HG03108 (cell line): Measurements from ENCODE around the gene KIR3DL1.
"Not testable (repeated sequence)": the region's sequence is repeated elsewhere in the genome, so short reads cannot be mapped to it uniquely, and the experiment has no call there.

Experiments
- ATAC-seq: cut with Tn5 transposase; IDR thresholded peaks from one replicate; pipeline ENCODE4 v1.9.1; 2021; ENCODE audit warnings: moderate library complexity; ENCODE audit not compliant: unreplicated experiment

KIR3DL1 gene

DNA sequence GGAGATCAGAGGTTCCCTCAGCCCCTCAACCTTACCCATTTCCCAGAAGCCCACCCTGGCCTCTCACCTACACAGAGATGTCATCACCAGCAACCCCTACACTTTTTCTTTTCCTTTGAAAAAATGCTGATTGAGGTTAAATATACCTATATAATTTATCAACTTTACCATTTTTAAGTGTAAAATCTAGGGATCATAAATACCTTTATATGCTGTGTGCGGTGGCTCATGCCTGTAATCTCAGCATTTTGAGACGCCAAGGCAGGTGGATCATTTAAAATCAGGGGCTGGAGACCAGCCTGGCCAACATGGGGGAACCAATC, 9.8 kb upstream of the KIR3DL1 start:
- no peak for ATAC-seq

DNA sequence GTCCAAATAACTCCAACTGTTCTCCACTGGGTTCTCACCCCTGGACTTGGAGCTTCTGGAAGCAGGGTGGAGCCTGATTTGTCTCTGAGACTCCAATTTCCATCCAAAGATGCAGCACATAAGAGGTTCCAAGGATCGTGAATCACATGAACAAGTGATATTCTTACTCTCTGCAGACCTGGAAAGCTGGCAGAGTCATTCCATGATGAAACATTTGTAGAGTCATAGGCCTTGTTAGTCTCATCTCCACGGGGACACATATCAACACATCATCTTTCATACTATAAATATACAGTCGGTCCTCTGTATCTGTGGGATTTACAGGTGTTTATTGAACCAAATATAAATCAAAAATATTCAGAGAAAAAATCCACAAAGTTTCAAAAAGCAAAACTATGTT, 1.7 kb upstream of the KIR3DL1 start:
- ATAC-seq = not testable (repeated sequence)

DNA sequence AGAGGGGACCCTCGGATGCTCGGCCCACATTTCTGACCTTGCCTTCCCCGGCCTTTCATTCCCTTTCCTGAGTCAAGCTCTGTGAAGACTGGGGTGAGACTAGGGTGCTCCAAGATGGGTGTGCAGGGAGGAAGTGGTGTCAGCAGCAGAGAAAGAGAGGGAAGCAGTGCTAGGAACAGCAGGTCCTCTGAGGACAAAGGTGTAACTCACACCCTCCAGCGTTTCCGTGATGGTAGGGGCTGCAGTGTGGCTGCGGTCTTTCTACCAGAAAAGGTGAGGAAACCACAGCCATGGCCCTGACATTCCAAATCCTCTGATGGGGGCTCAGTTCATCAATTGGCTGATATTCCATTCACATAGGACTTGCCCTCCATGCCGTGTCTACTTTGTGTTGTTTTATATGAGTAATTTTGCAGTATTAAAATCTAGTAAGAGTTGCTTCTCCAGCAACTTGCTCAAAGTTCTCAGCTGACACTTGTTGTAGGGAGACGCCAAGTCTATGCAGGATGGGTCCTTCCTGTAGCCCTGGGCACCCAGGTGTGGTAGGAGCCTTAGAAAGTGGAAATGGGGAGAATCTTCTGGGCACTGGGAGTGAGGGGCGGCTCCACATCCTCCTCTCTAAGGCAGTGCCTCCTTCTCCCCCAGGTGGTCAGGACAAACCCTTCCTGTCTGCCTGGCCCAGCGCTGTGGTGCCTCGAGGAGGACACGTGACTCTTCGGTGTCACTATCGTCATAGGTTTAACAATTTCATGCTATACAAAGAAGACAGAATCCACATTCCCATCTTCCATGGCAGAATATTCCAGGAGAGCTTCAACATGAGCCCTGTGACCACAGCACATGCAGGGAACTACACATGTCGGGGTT, 1.6 kb downstream of the KIR3DL1 start:
- no peak for ATAC-seq

DNA sequence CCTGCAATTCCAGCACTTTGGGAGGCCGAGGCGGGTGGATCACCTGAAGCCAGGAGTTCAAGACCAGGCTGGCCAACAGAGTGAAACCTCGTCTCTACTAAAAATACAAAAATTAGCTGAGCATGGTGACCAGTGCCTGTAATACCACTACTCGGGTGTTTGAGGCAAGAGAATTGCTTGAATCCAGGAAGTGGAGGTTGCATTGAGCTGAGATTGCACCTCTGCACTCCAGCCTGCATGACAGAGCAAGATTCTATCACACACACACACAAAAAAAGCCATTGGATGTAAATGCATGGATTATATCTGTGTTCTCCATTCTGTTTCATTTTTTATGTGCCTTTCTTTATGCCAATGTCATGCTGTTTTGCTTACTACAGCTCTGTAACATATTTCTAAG, 8.1 kb downstream of the KIR3DL1 start:
- not testable (repeated sequence) for ATAC-seq

DNA sequence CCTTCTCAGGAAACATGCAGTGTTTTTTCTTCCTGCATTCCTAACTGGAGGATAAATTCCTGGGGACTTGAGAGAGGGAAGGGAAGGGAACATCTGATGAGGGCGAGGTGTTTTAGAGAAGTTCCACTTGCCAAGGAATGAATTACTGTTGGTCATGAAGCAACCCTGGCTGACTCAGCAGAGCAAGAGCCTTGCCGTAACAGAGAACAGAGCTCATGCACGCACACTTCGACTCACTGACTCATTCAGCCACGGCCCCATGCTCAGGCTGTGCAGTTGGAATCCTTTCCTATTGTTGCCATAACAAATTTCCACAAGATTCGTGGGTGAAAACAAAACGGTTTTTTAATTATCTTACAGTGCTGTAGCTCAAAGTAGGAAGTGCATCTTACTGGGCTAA, 9.1 kb downstream of the KIR3DL1 start:
- ATAC-seq = not testable (repeated sequence)

DNA sequence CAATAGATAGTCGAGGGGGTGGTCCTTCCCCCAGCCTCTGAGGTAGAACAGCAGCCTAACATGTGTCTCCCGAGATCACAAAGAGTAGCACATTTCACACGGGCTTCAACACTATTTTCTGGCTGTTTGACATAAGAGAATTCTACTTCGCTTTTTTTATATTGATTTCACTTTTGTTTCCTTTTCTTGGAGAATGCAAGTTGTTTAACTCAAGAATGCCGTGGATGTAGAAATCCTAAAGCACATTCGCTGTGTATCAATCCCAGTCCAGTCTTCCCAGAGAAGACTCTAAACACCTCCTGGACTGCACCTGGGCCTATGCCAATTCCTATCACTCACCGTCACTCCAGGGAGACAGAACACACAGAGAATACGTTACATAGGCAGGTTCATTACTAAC, 11.8 kb downstream of the KIR3DL1 start:
- not testable (repeated sequence) for ATAC-seq

DNA sequence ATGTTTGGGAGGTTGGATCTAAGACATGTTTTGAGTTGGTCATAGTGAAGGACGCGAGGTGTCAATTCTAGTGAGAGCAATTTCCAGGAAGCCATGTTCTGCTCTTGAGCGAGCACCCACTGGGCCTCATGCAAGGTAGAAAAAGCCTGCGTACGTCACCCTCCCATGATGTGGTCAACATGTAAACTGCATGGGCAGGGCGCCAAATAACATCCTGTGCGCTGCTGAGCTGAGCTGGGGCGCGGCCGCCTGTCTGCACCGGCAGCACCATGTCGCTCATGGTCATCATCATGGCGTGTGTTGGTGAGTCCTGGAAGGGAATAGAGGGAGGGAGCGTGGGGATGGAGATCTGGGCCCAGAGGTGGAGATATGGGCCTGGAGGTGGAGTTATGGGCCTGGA, 16.2 kb downstream of the KIR3DL1 start, which contains the start of gene KIR2DS4:
KIR2DS4 (plus strand) TSS at position 181 of the 400 bp plus-strand sequence.
- not testable (repeated sequence) for ATAC-seq

DNA sequence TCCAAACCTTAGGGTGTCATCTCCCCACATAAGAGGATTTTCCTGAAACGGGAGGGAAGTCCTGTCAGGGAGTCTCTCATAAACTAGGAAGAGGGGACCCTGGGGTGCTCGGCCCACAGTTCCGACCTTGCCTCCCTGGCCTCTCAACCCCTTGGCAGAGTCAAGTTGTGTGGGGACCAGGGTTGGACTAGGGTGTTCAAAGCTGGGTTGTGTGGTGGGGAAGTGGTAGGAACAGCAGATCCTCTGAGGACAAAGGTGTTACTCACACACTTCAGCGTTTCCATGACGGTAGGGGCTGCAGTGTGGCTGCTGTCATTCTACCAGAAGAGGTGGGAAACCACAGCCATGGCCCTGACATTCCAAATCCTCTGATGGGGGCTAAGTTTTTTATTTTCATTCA, 18.9 kb downstream of the KIR3DL1 start:
- not testable (repeated sequence) for ATAC-seq

DNA sequence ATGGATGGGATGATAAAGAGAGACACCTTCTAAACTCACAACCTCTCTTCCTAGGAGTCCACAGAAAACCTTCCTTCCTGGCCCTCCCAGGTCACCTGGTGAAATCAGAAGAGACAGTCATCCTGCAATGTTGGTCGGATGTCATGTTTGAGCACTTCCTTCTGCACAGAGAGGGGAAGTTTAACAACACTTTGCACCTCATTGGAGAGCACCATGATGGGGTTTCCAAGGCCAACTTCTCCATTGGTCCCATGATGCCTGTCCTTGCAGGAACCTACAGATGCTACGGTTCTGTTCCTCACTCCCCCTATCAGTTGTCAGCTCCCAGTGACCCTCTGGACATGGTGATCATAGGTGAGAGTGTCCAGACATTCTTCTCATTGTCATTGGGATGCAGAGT, 21.3 kb downstream of the KIR3DL1 start:
- not testable (repeated sequence) for ATAC-seq

DNA sequence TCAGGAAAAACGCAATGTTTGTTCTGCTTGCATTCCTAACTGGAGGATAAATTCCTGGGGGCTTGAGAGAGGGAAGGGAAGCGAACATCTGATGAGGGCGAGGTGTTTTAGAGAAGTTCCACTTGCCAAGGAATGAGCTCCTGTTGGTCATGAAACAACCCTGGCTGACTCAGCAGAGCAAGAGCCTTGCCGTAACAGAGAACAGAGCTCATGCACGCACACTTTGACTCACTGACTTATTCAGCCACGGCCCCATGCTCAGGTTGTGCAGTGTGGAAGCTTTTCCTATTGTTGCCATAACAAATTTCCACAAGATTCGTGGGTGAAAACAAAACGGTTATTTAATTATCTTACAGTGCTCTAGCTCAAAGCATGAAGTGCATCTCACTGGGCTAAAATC, 26.9 kb downstream of the KIR3DL1 start:
- not testable (repeated sequence) for ATAC-seq

DNA sequence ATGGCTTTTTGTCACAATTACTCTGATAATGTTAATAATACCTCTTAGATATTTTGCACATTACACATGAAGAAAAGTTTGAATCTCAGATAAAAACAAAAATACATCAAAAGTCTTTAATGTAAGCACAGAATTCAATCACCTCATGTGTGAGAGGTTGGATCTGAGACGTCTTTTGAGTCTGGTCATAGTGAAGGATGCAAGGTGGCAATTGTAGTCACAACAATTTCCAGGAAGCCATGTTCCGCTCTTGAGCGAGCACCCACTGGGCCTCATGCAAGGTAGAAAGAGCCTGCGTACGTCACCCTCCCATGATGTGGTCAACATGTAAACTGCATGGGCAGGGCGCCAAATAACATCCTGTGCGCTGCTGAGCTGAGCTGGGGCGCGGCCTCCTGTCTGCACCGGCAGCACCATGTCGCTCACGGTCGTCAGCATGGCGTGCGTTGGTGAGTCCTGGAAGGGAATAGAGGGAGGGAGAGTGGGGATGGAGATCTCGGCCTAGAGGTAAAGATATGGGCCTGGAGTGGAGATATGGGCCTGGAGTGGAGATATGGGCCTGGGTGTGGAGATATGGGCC, 33.9 kb downstream of the KIR3DL1 start, which contains the start of gene KIR3DL2:
KIR3DL2 (plus strand) TSS at position 383 of the 580 bp plus-strand sequence; CDS start at position 416, 33 bp downstream.
- ATAC-seq = not testable (repeated sequence)

DNA sequence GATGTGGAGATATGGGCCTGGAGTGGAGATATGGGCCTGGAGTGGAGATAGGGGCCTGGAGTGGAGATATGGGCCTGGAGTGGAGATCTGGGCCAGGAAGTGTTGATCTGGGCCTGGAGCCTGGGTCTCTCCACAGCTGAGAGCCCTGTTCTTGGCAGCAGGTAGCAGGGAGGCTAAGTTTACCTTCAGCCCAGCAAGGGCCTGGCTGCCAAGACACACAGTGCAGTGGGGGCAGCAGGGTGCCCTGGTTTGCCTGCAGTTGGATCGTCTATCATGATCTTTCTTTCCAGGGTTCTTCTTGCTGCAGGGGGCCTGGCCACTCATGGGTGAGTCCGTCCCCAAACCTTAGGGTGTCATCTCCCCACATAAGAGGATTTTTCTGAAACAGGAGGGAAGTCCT, 34.7 kb downstream of the KIR3DL1 start:
- no peak for ATAC-seq

DNA sequence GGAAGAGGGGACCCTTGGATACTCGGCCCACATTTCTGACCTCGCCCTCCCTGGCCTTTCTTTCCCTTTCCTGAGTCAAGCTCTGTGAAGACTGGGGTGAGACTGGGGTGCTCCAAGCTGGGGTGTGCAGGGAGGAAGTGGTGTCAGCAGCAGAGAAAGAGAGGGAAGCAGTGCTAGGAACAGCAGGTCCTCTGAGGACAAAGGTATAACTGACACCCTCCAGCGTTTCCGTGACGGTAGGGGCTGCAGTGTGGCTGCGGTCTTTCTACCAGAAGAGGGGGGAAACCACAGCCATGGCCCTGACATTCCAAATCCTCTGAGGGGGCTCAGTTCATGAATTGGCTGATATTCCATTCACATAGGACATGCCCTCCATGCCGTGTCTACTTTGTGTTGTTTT, 35.1 kb downstream of the KIR3DL1 start:
- no peak for ATAC-seq

DNA sequence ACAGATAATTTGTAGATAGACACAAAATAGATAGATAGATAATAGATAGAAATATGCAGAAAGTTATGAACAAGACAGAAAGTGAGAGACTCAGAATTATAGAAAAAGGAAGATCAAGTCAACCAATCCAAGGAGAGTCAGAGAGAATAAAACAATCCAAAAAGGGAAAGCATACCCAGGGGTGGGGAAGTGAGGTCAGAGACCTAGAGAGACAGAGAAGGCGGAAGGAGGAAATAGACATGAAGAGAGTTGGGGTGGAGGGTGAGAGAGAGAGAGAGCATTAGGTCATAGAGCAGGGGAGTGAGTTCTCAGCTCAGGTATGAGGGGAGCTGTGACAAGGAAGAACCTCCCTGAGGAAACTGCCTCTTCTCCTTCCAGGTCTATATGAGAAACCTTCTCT, 39.0 kb downstream of the KIR3DL1 start:
- not testable (repeated sequence) for ATAC-seq

DNA sequence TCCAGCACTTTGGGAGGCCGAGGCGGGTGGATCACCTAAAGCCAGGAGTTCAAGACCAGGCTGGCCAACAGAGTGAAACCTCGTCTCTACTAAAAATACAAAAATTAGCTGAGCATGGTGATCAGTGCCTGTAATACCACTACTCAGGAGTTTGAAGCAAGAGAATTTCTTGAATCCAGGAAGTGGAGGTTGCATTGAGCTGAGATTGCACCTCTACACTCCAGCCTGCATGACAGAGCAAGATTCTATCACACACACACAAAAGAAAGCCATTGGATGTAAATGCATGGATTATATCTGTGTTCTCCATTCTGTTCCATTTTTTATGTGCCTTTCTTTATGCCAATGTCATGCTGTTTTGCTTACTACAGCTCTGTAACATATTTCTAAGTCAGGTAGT, 42.2 kb downstream of the KIR3DL1 start:
- not testable (repeated sequence) for ATAC-seq

DNA sequence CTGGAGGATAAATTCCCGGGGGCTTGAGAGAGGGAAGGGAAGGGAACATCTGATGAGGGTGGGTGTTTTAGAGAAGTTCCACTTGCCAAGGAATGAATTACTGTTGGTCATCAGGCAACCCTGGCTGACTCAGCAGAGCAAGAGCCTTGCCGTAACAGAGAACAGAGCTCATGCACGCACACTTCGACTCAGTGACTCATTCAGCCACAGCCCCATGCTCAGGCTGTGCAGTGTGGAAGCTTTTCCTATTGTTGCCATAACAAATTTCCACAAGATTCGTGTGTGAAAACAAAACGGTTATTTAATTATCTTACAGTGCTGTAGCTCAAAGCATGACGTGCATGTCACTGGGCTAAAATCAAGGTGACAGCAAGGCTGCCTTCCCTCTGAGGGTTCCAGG, 43.2 kb downstream of the KIR3DL1 start:
- not testable (repeated sequence) for ATAC-seq

DNA sequence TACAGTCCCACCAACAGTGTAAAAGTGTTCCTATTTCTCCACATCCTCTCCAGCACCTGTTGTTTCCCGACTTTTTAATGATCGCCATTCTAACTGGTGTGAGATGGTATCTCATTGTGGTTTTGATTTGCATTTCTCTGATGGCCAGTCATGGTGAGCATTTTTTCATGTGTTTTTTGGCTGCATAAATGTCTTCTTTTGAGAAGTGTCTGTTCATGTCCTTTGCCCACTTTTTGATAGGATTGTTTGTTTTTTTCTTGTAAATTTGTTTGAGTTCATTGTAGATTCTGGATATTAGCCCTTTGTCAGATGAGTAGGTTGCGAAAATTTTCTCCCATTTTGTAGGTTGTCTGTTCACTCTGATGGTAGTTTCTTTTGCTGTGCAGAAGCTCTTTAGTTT, 47.2 kb downstream of the KIR3DL1 start:
- not testable (repeated sequence) for ATAC-seq

DNA sequence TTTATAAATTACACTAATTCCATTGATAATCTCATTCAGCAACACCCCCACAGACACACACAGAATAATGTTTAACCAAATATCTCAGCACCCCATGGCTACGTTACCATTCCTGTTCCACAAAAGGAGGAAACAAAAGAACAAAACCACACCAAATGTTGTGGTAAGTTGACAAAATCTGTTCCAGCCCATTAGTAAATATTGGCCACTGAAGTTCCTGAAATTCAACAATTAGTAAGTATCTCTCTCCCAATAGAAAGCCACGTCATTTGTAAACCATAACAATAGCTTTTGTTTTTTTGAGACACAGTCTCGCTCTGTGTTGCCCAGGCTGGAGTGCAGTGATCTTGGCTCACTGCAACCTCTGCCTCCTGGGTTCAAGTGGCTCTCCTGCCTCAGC, 55.4 kb downstream of the KIR3DL1 start:
- ATAC-seq = no peak

DNA sequence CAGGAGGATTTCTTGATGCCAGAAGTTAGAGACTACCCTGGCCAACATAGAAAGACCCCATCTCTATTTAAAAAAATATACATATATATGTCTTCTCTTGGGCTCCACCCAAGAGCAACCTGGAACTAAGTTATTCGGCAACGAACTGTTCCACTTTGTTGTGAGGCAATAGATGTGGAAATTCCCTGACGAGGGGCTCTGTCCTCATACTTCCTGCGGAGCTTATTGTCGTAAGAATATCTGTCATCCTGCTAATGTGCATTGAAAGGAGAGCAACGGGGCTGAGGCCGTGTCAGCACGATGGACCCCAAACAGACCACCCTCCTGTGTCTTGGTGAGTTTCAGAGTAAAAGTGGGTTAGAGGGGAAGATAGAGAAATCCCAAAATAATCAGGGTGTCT, 57.7 kb downstream of the KIR3DL1 start, which contains the start of gene FCAR:
FCAR (plus strand) TSS at position 246 of the 400 bp plus-strand sequence; CDS start at position 301, 55 bp downstream.
- ATAC-seq = no peak

DNA sequence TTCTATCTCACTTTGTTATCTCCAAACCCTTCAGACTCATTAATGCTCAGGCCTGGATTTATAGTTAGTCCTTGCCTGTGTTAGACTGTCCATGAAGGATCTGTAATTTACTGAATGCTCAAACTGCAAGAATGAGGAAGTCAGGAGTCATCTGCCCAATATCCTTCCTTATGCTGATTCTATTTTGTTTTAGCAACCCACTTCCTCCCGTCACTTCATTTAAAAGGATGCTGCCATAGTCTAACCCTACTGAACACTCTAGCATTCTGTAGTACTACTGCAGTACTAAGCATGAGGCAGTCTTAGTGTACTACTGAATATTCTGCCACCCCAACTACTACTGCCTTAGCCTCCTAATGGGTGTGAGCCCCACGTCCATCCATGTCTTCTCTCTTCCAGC, 59.2 kb downstream of the KIR3DL1 start:
- ATAC-seq = no peak

DNA sequence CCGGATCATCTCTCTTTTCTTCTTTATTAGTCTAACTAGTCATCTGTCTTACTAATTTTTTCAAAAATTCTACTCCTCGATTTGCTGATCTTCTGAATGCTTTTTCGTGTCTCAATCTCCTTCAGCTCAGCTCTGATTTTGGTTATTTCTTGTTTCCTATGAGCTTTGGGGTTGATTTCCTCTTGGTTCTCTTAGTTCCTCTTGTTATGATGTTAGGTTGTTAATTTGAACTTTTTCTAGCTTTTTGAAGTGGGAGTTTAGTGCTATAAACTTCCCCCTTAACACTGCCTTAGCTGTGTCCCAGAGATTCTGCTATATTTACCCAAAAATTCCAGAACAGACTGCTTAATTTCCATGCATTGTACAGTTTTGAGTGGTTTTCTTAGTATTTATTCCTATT, 61.2 kb downstream of the KIR3DL1 start:
- no peak for ATAC-seq
